Progenitor cell of endocrine pancreas (in vitro differentiated cells): ENCODE measurements around the gene EPS15. TPM values are rescaled to one million over a fixed set of nuclear protein-coding genes. Genes with fewer than 3 reads are reported as not detected.
A peak's percentile ranks its signal among the peaks of the same experiment; 100 is the strongest.

Experiments
- DNase-seq: peaks from one replicate; pipeline ENCODE4 v3.0.0; 2021; ENCODE audit warnings: low spot score; ENCODE audit not compliant: unreplicated experiment
- H3K27ac Mint-ChIP-seq: 2 replicates; pipeline ENCODE4 v1.8.0; 2021; ENCODE audit warnings: mild to moderate bottlenecking, moderate library complexity, mixed read lengths
- H3K27me3 Mint-ChIP-seq: 2 replicates; pipeline ENCODE4 v1.8.0; 2021; ENCODE audit warnings: mixed read lengths
- H3K36me3 Mint-ChIP-seq: 2 replicates; pipeline ENCODE4 v1.8.0; 2022; ENCODE audit warnings: mixed read lengths; ENCODE audit not compliant: insufficient read depth
- H3K4me1 Mint-ChIP-seq: 2 replicates; pipeline ENCODE4 v1.8.0; 2021; ENCODE audit warnings: low read depth, mixed read lengths
- H3K4me3 Mint-ChIP-seq: 2 replicates; pipeline ENCODE4 v1.8.0; 2021; ENCODE audit warnings: low read depth, mild to moderate bottlenecking, moderate library complexity, mixed read lengths
- H3K9me3 Mint-ChIP-seq: 2 replicates; pipeline ENCODE4 v1.8.0; 2021; ENCODE audit warnings: low read depth, mixed read lengths
- CTCF ChIP-seq: fragments of 200-600 bp; sonication (generic); IDR thresholded peaks from one replicate; pipeline ENCODE4 v1.5.0; 2021; ENCODE audit warnings: antibody characterized with exemption, mild to moderate bottlenecking; ENCODE audit not compliant: unreplicated experiment
- total RNA-seq: library from RNA; stranded (reverse); gene quantifications from 2 replicates; pipeline ENCODE4 v1.2.1, GENCODE V29; 2021

The EPS15 gene
- total RNA-seq, 1 donor from 2014 or later: 63.8 TPM

GRCh38 chr1:51331206-51332100 lies 187.6 kb downstream of the EPS15 start:
- no peak for DNase-seq
- Mint-ChIP-seq H3K27me3 (peaks cover 9% of the 10 kb centered on the region), H3K4me3 (peak overlapping the region; percentile 84), H3K36me3 (no peaks in the 10 kb centered on the region), H3K4me1 (peaks cover 20% of the 10 kb centered on the region), H3K9me3 (no peaks in the 10 kb centered on the region), H3K27ac (peak overlapping the region; percentile 93)
- TF ChIP-seq CTCF: no peak

DNA sequence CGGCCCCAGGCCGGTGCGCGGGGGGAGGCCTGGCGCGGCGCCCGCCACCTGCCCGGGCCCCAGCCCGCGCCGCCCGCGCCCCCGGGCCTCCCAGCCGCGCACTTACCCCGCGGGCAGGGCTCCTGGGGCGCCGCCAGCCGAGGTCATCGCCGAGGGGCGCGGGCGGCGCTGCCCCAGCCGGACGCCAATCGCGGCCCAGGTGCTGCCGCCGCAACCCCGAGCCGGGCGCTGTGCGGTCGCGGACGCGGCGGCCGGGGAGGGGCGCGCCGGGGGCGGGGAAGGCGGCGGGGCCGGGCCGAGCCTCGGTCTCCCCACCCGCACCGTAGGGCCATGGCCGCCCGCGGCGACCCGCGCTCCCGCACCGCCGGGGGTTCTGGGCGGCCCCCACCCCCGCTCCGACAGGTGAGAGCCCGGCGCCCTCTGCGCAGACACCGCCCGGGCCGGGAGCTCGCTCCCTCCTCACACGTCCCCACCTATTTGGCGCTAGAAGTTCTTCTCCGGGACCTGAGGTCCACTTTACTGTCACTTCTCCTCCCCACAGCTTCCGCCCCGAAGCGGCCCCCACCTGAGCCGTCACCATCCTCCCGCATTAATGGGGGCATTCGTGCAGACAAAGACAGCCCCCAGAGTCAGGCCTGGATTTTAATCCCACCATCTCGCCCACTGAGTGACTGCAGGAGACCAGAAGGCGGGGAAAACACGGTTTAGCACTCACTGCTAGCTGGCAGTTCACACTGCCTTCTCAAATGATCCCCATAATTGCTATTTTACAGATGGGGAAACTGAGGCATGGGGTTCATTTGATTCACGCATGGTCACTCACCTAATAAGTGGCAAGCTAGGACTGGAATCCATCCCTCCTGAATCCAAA lies 188.5 kb downstream of the EPS15 start, which contains the start of gene TTC39A:
Gene TTC39A (minus strand): TSS at position 232 of the 871 bp plus-strand sequence. CDS start 85 bp downstream, at position 147.
- Mint-ChIP-seq H3K4me3 (peak within 1 kb of the TSS; percentile 84), H3K27ac (peak within 1 kb of the TSS; percentile 93), H3K9me3 (no peaks in the 10 kb centered on the region), H3K27me3 (peaks cover 9% of the 10 kb centered on the region), H3K36me3 (no peaks in the 10 kb centered on the region), H3K4me1 (peaks cover 23% of the 10 kb centered on the region)
- no peak for DNase-seq
- TF ChIP-seq CTCF: no peak

GRCh38 chr1:51329443-51330325 lies 189.4 kb downstream of the EPS15 start:
- H3K4me3 Mint-ChIP-seq: peak overlapping the region; percentile 68
- no peaks in the 10 kb centered on the region for H3K9me3 Mint-ChIP-seq
- no peak for TF ChIP-seq CTCF
- H3K27ac Mint-ChIP-seq: peak overlapping the region; percentile 78
- no peaks in the 10 kb centered on the region for H3K36me3 Mint-ChIP-seq
- H3K27me3 Mint-ChIP-seq: peaks cover 9% of the 10 kb centered on the region
- no peak for DNase-seq
- peaks cover 23% of the 10 kb centered on the region for H3K4me1 Mint-ChIP-seq

GRCh38 chr1:51328926-51329325 lies 190.1 kb downstream of the EPS15 start:
- Mint-ChIP-seq H3K9me3 (no peaks in the 10 kb centered on the region), H3K27me3 (peaks cover 9% of the 10 kb centered on the region), H3K27ac (peak overlapping the region; percentile 78), H3K4me3 (peak overlapping the region; percentile 68), H3K4me1 (peaks cover 23% of the 10 kb centered on the region), H3K36me3 (no peaks in the 10 kb centered on the region)
- TF ChIP-seq CTCF: no peak
- no peak for DNase-seq
